Keratinocyte (primary cell): ENCODE data around the gene USH1C. TPM values are rescaled to one million over a fixed set of nuclear protein-coding genes. Genes with fewer than 3 reads are reported as not detected.

Experiments
- DNase-seq: peaks from one replicate; pipeline ENCODE4 v3.0.0-alpha.2; 2011; ENCODE audit warnings: low read depth, missing footprints, low spot score
- FAIRE-seq: peaks from 2 replicates; lab custom pipeline; 2011; peaks lifted over from hg19 to GRCh38; lab: Jason Lieb, UNC
- H2AFZ ChIP-seq: 2 replicates; pipeline ENCODE4 v1.6.0; 2012; ENCODE audit warnings: low read length, control low read depth, inconsistent platforms; ENCODE audit not compliant: control insufficient read depth
- H3K27ac ChIP-seq: 2 replicates; pipeline ENCODE4 v1.5.1; 2011; ENCODE audit warnings: low read length; ENCODE audit not compliant: control insufficient read depth, insufficient read depth
- H3K27me3 ChIP-seq: 3 replicates; pipeline ENCODE4 v1.6.0; 2011; ENCODE audit warnings: low read length; ENCODE audit not compliant: control insufficient read depth, insufficient read depth; ENCODE audit errors: extremely low read depth
- H3K36me3 ChIP-seq, 2 experiments: 2 replicates in 1 of 2; 3 replicates in 1 of 2; pipeline ENCODE4 v1.5.1; 2011; ENCODE audit warnings: low read length in 2 of 2, mild to moderate bottlenecking in 1 of 2; ENCODE audit not compliant: control insufficient read depth in 2 of 2, insufficient read depth in 2 of 2; ENCODE audit errors: extremely low read depth in 1 of 2
- H3K4me1 ChIP-seq: 3 replicates; pipeline ENCODE4 v1.5.1; 2011; ENCODE audit warnings: low read length; ENCODE audit not compliant: control insufficient read depth, insufficient read depth; ENCODE audit errors: extremely low read depth
- H3K4me2 ChIP-seq: 3 replicates; pipeline ENCODE4 v1.6.0; 2011; ENCODE audit warnings: low read depth, low read length; ENCODE audit not compliant: control insufficient read depth, insufficient read depth; ENCODE audit errors: extremely low read depth
- H3K4me3 ChIP-seq, 3 experiments: fragments of 200-600 bp in 1 of 3; sonication (generic) in 1 of 3; 2 replicates in 2 of 3; 3 replicates in 1 of 3; pipeline ENCODE4 v1.5.1; 2011 to 2016; ENCODE audit warnings: low read length in 3 of 3, mild to moderate bottlenecking in 3 of 3, control low read depth in 2 of 3, inconsistent platforms in 1 of 3, low read depth in 1 of 3, mixed read lengths in 1 of 3, mixed run types in 1 of 3, moderate library complexity in 1 of 3; ENCODE audit not compliant: control insufficient read depth in 2 of 3, insufficient read depth in 2 of 3; ENCODE audit errors: extremely low read depth in 1 of 3
- H3K79me2 ChIP-seq: 2 replicates; pipeline ENCODE4 v1.6.0; 2012; ENCODE audit warnings: low read length; ENCODE audit not compliant: control insufficient read depth, insufficient read depth
- H3K9ac ChIP-seq: 3 replicates; pipeline ENCODE4 v1.6.0; 2011; ENCODE audit warnings: low read length; ENCODE audit not compliant: control insufficient read depth, insufficient read depth; ENCODE audit errors: extremely low read depth
- H3K9me1 ChIP-seq: 3 replicates; pipeline ENCODE4 v1.6.0; 2011; ENCODE audit warnings: low read length; ENCODE audit not compliant: control insufficient read depth, insufficient read depth; ENCODE audit errors: extremely low read depth
- H3K9me3 ChIP-seq: 2 replicates; pipeline ENCODE4 v1.5.1; 2012; ENCODE audit warnings: low read depth, low read length; ENCODE audit not compliant: control insufficient read depth
- H4K20me1 ChIP-seq: 3 replicates; pipeline ENCODE4 v1.6.0; 2011; ENCODE audit warnings: low read length; ENCODE audit not compliant: control insufficient read depth, insufficient read depth; ENCODE audit errors: extremely low read depth
- CTCF ChIP-seq, 3 experiments: IDR thresholded peaks in 1 of 3; conservative IDR thresholded peaks in 1 of 3; optimal IDR thresholded peaks in 1 of 3; 2 replicates in 2 of 3; 3 replicates in 1 of 3; pipeline versions ENCODE3 to v1.5.1; 2011; ENCODE audit warnings: low read length in 3 of 3, mild to moderate bottlenecking in 3 of 3, moderate library complexity in 2 of 3, control low read depth in 1 of 3, inconsistent platforms in 1 of 3; ENCODE audit not compliant: insufficient read depth in 2 of 3; ENCODE audit errors: extremely low read depth in 1 of 3
- EZH2 ChIP-seq: IDR thresholded peaks from one replicate; pipeline ENCODE4 v1.6.1; 2012; ENCODE audit warnings: inconsistent platforms, mild to moderate bottlenecking, low read length, moderate library complexity
- dilution Hi-C: fragments of 300-500 bp; cut with MboI; formaldehyde crosslinking; loops from one replicate; pipeline ENCODE4 v1.7.0; 2020; ENCODE audit warnings: low sequenced_read_pairs; ENCODE audit not compliant: extremely low pct_ligation_motif_present
- polyA plus RNA-seq, 5 experiments: library from polyadenylated mRNA; depleted of rRNA in 3 of 5; stranded (reverse) in 3 of 5; stranded (forward) in 1 of 5; unstranded in 1 of 5; fragments of >200 nt; gene quantifications; 1 replicate in 1 of 5; 2 replicates in 3 of 5; 3 replicates in 1 of 5; pipeline versions ENCODE4 v1.2.1 to v1.2.3, GENCODE V29; 2011 to 2012; ENCODE audit warnings: missing spikeins in 2 of 5, low read depth in 1 of 5, low replicate concordance in 1 of 5

The USH1C gene
- polyA plus RNA-seq, 1 donor (not counting 4 experiments of a cell fraction or from before 2014, with no cell fraction given): not detected

GRCh38 chr11:17548444-17548843 lies 4.2 kb upstream of the USH1C start:
- FAIRE-seq (no peak), DNase-seq (no peak)
- H3K4me1 ChIP-seq: no peaks in the 10 kb centered on the region
- peaks cover 23% of the 10 kb centered on the region for H3K27me3 ChIP-seq
- no peaks in the 10 kb centered on the region for H3K9me1 ChIP-seq
- no peak overlapping the region for H2AFZ ChIP-seq
- H3K9me3 ChIP-seq: no peaks in the 10 kb centered on the region
- TF ChIP-seq CTCF (optimal IDR thresholded peaks at IDR 0.05 in 1 of 3, IDR thresholded peaks at IDR 0.05 in 1 of 3, conservative IDR thresholded peaks at IDR 0.05 in 1 of 3; ENCODE audit: extremely low read depth in 1 of 3, insufficient read depth in 2 of 3, low read length in 3 of 3): peak in 1 of 3 experiments; percentile 20
- TF ChIP-seq EZH2: no peak
- peaks cover 2% of the 10 kb centered on the region for H4K20me1 ChIP-seq
- H3K9ac ChIP-seq: no peak overlapping the region
- dilution Hi-C loops: no loop called here
- no peak overlapping the region for H3K4me2 ChIP-seq
- no peak overlapping the region for H3K27ac ChIP-seq
- no peaks in the 10 kb centered on the region for H3K79me2 ChIP-seq
- no peaks in the 10 kb centered on the region for H3K36me3 ChIP-seq
- H3K4me3 ChIP-seq: no peak overlapping the region

- FAIRE-seq (no peak), DNase-seq (no peak)
- H3K9ac ChIP-seq: no peak overlapping the region
- TF ChIP-seq CTCF (optimal IDR thresholded peaks at IDR 0.05 in 1 of 3, IDR thresholded peaks at IDR 0.05 in 1 of 3, conservative IDR thresholded peaks at IDR 0.05 in 1 of 3; ENCODE audit: extremely low read depth in 1 of 3, insufficient read depth in 2 of 3, low read length in 3 of 3) (peak in 2 of 3 experiments; percentile 16 to 23), EZH2 (no peak)
- peaks cover 2% of the 10 kb centered on the region for H4K20me1 ChIP-seq
- H3K4me1 ChIP-seq: no peaks in the 10 kb centered on the region
- no peaks in the 10 kb centered on the region for H3K9me3 ChIP-seq
- H3K36me3 ChIP-seq: no peaks in the 10 kb centered on the region
- H3K79me2 ChIP-seq: no peaks in the 10 kb centered on the region
- no peak overlapping the region for H3K27ac ChIP-seq
- dilution Hi-C loops: no loop called here
- H3K9me1 ChIP-seq: no peaks in the 10 kb centered on the region
- H3K4me2 ChIP-seq: no peak overlapping the region
- peaks cover 28% of the 10 kb centered on the region for H3K27me3 ChIP-seq
- H3K4me3 ChIP-seq: no peak overlapping the region
- H2AFZ ChIP-seq: no peak overlapping the region
These were observed 3.7 kb upstream of the USH1C start for GRCh38 chr11:17547932-17548331.
